Stomach (tissue), 4 donors: ENCODE data around the gene PHF20.
A peak's percentile ranks its signal among the peaks of the same experiment; 100 is the strongest.

ENCODE experiments used
- CTCF ChIP-seq, 7 experiments: fragments of 450-650 bp in 4 of 7; fragments of 200-600 bp in 3 of 7; sonication (generic) in 3 of 7; IDR thresholded peaks; one replicate each; pipeline ENCODE4 v1.5.1; 2016 to 2019; ENCODE audit warnings: antibody characterized with exemption in 7 of 7, control low read depth in 2 of 7, mild to moderate bottlenecking in 1 of 7
- EP300 ChIP-seq: sonication (generic); formaldehyde crosslinking; IDR thresholded peaks from one replicate; pipeline ENCODE4 v1.6.1; 2017; ENCODE audit warnings: antibody characterized with exemption
- POLR2A ChIP-seq, 4 donors: fragments of 450-650 bp; IDR thresholded peaks; one replicate each; pipeline ENCODE4 v1.6.1; 2016; ENCODE audit warnings: antibody characterized with exemption in 4 of 4, control low read depth in 2 of 4, mild to moderate bottlenecking in 1 of 4, moderate library complexity in 1 of 4
- POLR2AphosphoS5 ChIP-seq, 3 donors: sonication (generic); formaldehyde crosslinking; IDR thresholded peaks; one replicate each; pipeline ENCODE4 v1.6.1; 2016; ENCODE audit warnings: antibody characterized with exemption in 3 of 3

- TF ChIP-seq CTCF (IDR thresholded peaks at IDR 0.05) (peak in 1 of 7 experiments; percentile 7), POLR2A (IDR thresholded peaks at IDR 0.05) (no peak), POLR2AphosphoS5 (IDR thresholded peaks at IDR 0.05) (peak in 2 of 3 donors; percentile 6 to 33), EP300 (no peak)
Observed at GRCh38 chr20:35742741-35743523, 28.9 kb upstream of the PHF20 start.
